Left ventricle myocardium inferior (tissue), 1 donor: Measurements from ENCODE around the gene SLMAP. TPM values are rescaled to one million over a fixed set of nuclear protein-coding genes. Genes with fewer than 3 reads are reported as not detected.
A peak's percentile ranks its signal among the peaks of the same experiment; 100 is the strongest.

ENCODE experiments used
- DNase-seq: peaks from one replicate; pipeline ENCODE4 v3.0.0-alpha.2; 2020
- H3K27ac ChIP-seq: fragments of 200-600 bp; replicated peaks from 2 replicates; pipeline ENCODE4 v1.8.0; 2021
- H3K27me3 ChIP-seq: fragments of 200-600 bp; 2 replicates; pipeline ENCODE4 v1.8.0; 2021; ENCODE audit warnings: low read depth
- H3K36me3 ChIP-seq: fragments of 200-600 bp; 2 replicates; pipeline ENCODE4 v1.8.0; 2021
- H3K4me1 ChIP-seq: fragments of 200-600 bp; 2 replicates; pipeline ENCODE4 v1.8.0; 2021
- H3K4me3 ChIP-seq: fragments of 200-600 bp; 2 replicates; pipeline ENCODE4 v1.8.0; 2021; ENCODE audit warnings: mild to moderate bottlenecking, moderate library complexity
- H3K9me3 ChIP-seq: fragments of 200-600 bp; replicated peaks from 2 replicates; pipeline ENCODE4 v1.8.0; 2021
- CTCF ChIP-seq: fragments of 200-600 bp; IDR thresholded peaks from 2 replicates; pipeline ENCODE4 v1.8.0; 2021; ENCODE audit warnings: antibody characterized with exemption, mild to moderate bottlenecking, borderline replicate concordance
- intact Hi-C: fragments of 100-400 bp; cut with micrococcal nuclease; formaldehyde crosslinking; loops from one replicate; pipeline ENCODE4 v1.11.0; 2022
- total RNA-seq: library from RNA; stranded (reverse); fragmentation: NEBNext Ultra II Directional; extraction: Animal tissue kit (Norgen Biotek cat#: 25700); gene quantifications from one replicate; pipeline ENCODE4 v1.2.1, GENCODE V29; 2021
- donor health status: DM: no; HTN: yes; CAD: no; lungs with severe emphysema.

The SLMAP gene
- total RNA-seq, 1 donor from 2014 or later, result 316 TPM

DNA sequence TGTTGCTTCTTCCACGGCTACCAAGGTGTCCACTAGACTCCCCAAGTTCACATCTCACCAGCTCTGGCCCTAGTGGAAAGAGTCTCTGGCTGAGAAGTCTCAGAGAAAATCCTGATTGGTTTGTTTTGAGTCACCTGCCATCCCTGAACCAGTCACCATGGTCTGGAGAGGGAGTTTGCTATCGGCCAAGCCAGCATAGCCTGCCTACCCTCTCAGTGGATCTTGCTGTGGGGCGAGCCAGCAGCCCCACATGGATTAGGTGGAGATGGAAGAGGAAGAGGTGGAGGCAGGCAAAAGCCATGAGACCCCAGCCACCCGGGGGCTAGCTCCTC lies 204.0 kb downstream of the SLMAP start:
- Histone ChIP-seq H3K27ac (peak overlapping the region; percentile 81), H3K36me3 (no peaks in the 10 kb centered on the region), H3K27me3 (no peaks in the 10 kb centered on the region), H3K9me3 (no peaks in the 10 kb centered on the region), H3K4me3 (no peak overlapping the region), H3K4me1 (peaks cover 36% of the 10 kb centered on the region)
- TF ChIP-seq CTCF, result no peak
- no peak for DNase-seq
- intact Hi-C loops, result no loop called here

- intact Hi-C loops, result no loop called here
- Histone ChIP-seq H3K27ac (no peak overlapping the region), H3K4me3 (no peak overlapping the region), H3K4me1 (peaks cover 33% of the 10 kb centered on the region), H3K36me3 (no peaks in the 10 kb centered on the region), H3K27me3 (no peaks in the 10 kb centered on the region), H3K9me3 (no peaks in the 10 kb centered on the region)
- no peak for DNase-seq
- no peak for TF ChIP-seq CTCF
These were observed 205.2 kb downstream of the SLMAP start for GRCh38 chr3:57961177-57961827.

DNA sequence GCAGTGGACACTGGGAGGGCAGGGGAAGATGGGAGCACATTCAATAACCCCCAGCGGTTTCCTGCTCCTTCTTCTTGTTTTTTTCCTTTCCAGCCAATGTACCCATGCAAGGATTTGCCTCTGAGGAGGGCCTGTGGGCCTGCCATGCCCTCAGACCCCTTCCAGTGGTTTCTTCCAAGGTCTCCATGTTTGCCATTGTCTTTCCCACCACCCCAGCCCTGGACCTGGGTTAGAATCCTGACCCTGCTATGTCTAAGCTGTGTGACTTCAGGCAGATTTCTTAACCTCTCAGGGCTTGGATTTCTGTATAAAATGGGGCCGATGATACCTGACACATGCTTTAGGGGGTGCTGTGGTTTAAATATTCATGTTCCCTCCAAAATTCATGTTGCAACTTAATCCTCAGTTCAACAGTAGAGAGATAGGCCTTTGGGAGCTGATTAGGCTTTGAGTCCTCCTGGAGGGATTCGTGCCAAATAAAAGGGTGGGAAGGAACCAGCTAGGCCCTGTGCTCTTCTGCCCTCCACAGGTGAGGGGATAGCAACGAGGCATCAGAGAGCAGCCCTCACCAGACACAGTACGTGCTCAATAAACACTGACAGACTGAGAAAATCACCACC lies 205.8 kb downstream of the SLMAP start:
- H3K4me3 ChIP-seq, result no peak overlapping the region
- H3K9me3 ChIP-seq, result no peaks in the 10 kb centered on the region
- no peak overlapping the region for H3K27ac ChIP-seq
- no peak for DNase-seq
- no peak for TF ChIP-seq CTCF
- no peaks in the 10 kb centered on the region for H3K36me3 ChIP-seq
- no peaks in the 10 kb centered on the region for H3K27me3 ChIP-seq
- intact Hi-C loops, result no loop called here
- peaks cover 27% of the 10 kb centered on the region for H3K4me1 ChIP-seq

- Histone ChIP-seq H3K36me3 (no peaks in the 10 kb centered on the region), H3K4me1 (peaks cover 23% of the 10 kb centered on the region), H3K9me3 (no peaks in the 10 kb centered on the region), H3K27ac (no peak overlapping the region), H3K27me3 (no peaks in the 10 kb centered on the region), H3K4me3 (no peak overlapping the region)
- intact Hi-C loops, result no loop called here
- no peak for TF ChIP-seq CTCF
- DNase-seq, result no peak
These were observed 206.3 kb downstream of the SLMAP start for GRCh38 chr3:57962448-57962834.

GRCh38 chr3:57963811-57964346 lies 207.8 kb downstream of the SLMAP start:
- H3K36me3 ChIP-seq, result no peaks in the 10 kb centered on the region
- intact Hi-C loops, result no loop called here
- no peak overlapping the region for H3K27ac ChIP-seq

More at GRCh38 chr3:57963811-57964346, 207.8 kb downstream of the SLMAP start:
- DNase-seq, result no peak
- Histone ChIP-seq H3K4me3 (no peak overlapping the region), H3K9me3 (no peaks in the 10 kb centered on the region), H3K4me1 (peaks cover 18% of the 10 kb centered on the region), H3K27me3 (no peaks in the 10 kb centered on the region)
- no peak for TF ChIP-seq CTCF
